Measurements from ENCODE around the gene SLC13A3.

SLC13A3 gene

GRCh38 chr20:46652699-46653098 lies 1.4 kb upstream of the SLC13A3 start:
- DNase-seq (ENCODE audit: low read depth) = no peak

DNA sequence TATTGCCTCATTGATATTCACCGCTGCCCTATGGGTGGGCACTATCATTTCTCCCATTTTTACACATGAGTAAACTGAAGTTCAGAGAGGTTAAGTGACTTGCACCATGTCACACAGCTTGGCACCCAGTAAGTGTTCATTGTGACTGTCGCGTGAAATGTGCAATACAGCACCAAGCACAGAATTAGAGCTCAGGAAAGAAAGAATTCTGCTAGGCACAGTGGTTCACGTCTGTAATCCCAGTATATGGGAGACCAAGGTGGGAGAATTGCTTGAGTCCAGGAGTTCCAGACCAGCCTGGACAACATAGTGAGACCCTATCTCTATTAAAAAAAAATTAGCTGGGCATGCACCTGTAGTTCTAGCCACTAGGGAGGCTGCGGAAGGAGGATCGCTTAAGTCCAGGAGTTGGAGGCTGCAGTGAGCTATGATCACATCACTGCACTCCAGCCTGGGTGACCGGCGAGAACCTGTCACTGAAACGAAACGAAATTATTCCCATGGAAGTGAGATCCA lies 626 bp downstream of the SLC13A3 start:
- DNase-seq (ENCODE audit: low read depth) = no peak

GRCh38 chr20:46649965-46650542 lies 1.2 kb downstream of the SLC13A3 start:
- no peak for DNase-seq (ENCODE audit: low read depth)

- no peak for DNase-seq (ENCODE audit: low read depth)
These were observed 1.7 kb downstream of the SLC13A3 start for GRCh38 chr20:46649650-46649949.

DNA sequence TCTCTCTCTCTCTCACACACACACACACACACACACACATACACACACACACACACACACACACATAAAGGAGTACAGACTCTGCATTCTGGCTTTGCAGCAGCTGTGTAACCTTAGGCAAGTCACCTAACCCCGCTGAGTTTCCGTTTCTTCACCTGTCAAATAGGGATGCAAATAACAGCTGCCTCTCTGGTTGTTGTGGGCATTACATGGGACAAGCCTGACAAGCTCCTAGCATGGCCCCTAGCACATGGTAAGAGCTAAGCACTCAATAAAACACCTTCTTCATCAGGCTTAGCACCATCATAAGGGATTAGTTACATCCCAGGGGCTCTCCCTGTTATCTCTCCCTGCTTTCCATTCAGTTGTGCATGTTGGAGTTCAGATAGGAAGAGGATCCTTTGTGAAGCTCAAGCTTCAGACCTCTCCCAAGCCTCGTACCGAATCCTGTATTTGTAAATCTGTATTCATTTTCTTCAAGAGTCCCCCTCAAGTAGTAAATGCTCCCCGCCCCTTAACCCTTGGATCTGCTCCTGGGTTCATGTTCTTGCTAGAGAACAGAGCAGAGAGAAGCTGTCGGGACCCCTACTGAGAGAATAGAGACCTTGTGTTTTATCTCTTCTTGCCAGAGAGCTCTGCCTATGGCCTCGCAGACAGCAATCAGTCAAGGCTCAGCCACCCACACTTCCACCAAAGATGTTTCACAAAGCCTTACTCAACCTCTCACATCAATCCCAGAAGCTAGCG lies 2.2 kb downstream of the SLC13A3 start:
- DNase-seq (ENCODE audit: low read depth) = no peak

DNA sequence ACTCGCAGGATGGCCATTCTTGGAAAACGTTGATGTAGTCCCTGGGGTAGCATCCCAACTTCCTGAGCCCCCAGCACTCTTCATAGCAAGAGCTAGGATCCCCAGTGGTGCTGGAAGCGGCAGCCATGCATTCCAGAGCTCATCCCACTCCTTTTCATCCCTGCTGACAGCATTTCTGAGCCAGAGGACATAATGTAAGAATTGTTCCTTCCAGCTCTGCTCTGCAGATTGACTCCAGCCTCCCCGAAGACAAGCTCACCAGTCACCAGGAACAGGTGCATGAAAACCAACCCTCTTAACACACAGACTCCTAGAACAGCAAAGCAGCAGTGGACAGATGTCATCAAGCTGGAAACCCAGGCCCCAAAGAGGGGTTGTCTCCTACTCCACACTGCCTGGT lies 3.8 kb downstream of the SLC13A3 start:
- DNase-seq (ENCODE audit: low read depth) = no peak

DNA sequence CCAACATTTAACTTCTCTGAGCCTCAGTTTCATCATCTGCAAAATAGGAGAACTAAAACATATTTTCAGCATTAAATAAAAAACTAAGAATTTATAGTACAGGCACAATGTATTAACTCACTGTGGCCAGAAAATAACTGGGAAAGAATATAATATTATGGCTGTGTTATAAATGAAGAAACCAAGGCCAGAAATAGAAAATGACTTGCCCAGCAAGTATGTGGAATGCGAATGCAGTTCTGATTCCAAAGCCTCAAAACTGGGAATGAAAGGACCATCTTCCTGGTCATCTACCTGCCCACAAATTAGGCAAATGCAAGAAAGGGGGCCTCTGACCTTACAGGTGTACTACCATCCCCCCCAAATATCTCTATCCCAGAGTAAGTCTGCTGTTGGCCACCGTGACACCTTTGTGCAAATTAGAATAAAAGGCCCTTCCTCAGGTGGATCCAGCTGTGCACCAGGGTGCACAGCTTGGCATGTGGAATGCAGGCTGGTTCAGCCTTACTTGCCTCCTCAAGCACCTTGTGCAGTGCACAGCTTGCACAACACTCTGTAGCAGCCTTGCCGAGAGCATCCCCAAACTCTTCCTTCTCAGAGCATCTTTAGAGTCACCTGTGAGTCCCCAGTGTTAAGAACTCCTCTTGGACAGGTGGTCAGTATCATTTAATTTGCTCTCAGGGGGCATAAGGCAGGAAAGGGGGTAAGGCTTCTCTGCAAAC lies 4.4 kb downstream of the SLC13A3 start:
- no peak for DNase-seq (ENCODE audit: low read depth)

DNA sequence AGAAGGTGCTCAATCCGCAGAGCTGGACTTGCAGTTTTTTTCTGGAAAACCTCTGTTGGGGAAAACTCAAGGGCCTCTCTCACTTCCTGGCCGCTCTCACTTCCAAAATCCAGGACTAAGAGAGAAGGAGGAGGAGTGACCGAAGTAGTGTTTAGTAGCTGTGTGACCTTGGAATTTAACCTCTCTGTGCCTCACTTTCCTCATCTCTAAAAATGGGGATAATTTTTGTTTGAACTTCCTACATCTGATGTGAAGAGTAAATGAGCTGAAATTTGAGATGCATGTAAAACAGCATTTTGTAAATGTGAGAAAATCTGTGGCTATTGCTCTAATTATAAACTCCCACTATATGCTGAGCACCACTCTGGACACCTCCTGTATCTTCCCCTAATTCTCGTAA lies 5.1 kb downstream of the SLC13A3 start:
- DNase-seq (ENCODE audit: low read depth) = no peak

DNA sequence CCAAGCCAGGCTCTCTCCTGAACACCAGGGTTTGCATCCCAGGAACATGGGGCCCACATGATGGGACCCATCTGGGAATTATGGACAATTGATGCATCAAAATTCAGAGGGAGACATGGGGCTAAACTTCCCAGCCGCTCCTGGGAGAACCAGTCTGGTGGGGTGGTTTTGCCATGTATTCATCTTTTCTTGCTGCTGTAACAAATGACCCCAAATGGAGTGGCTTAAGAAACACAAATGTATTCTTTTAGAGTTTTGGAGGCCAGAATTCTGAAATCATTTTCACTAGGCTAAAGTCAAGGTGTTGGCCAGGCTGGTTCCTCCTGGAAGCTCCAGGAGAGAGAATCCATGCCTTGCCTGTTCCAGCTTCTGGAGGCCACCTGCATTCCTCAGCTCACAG lies 6.5 kb downstream of the SLC13A3 start:
- DNase-seq (ENCODE audit: low read depth) = no peak

- DNase-seq (ENCODE audit: low read depth) = no peak
These were observed 7.1 kb downstream of the SLC13A3 start for GRCh38 chr20:46644160-46644559.

DNA sequence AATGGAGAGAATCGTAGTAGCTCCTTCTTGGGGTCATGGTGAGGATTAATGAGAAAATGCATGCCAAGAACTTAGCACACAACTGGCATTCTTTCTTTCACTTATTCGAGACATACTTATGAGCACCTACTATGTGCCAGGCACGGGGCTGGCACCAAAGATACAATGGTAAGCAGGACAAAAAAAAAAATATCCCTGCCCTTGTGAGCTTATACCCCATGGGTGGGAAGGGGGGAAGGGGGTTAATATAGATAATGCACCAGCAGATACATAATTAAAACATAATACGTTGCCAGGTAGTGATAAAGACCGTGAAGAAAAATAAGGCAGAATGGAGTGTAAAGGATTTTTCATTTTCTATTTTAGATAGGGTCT lies 8.3 kb downstream of the SLC13A3 start:
- no peak for DNase-seq (ENCODE audit: low read depth)

DNA sequence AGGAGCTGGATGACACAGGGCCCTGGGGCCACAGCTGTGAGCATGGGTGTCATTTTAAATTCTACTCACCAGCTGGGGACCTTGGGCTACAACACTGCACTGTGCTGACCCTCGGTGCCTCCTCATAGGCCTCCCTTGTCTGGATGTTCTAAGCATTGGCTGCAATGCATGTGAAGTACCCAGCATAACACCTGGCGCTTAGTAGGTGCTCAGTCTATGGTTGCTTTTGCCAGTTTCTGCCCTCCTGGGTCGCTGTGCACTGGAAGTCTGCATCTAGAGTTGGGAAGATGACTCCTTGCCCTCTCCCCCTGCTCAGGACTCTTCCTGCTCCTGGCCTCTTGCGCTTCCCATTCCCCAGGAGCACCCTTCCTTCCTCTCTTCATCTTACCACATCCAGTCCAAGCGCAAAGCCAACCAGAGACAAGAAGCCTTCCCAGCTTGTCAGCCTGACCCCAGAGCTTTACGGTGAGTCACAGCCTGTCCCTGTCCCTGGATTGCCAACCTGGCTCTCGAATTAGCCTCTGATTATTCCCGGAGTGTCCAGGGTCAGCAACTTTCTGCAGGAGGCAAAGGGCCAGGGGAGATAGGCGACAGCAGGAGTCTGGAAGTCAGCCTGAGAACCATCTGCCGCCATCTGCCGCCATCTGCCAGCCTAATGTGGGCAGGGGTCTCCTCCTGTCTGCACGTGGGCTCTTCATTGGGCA lies 8.8 kb downstream of the SLC13A3 start:
- no peak for DNase-seq (ENCODE audit: low read depth)

DNA sequence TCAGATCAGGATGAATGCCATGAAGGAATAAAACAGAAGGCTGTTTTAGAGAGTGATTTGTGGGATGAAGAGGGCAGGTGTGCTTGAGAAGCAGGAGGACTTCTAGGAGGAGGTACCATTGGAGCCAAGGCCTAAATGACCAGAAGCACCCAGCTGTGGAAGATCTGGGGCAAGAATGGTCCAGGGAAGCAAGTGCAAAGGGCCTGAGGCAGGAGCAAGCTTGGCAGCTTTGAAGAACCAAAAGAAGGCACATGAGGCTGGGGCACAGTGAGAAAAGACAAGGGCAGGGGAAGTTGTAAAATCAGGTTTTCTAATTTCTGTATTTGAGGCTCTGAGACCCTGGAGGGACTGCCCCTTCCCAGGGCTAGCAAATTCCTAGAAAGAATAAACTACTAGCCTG lies 9.8 kb downstream of the SLC13A3 start:
- no peak for DNase-seq (ENCODE audit: low read depth)

DNA sequence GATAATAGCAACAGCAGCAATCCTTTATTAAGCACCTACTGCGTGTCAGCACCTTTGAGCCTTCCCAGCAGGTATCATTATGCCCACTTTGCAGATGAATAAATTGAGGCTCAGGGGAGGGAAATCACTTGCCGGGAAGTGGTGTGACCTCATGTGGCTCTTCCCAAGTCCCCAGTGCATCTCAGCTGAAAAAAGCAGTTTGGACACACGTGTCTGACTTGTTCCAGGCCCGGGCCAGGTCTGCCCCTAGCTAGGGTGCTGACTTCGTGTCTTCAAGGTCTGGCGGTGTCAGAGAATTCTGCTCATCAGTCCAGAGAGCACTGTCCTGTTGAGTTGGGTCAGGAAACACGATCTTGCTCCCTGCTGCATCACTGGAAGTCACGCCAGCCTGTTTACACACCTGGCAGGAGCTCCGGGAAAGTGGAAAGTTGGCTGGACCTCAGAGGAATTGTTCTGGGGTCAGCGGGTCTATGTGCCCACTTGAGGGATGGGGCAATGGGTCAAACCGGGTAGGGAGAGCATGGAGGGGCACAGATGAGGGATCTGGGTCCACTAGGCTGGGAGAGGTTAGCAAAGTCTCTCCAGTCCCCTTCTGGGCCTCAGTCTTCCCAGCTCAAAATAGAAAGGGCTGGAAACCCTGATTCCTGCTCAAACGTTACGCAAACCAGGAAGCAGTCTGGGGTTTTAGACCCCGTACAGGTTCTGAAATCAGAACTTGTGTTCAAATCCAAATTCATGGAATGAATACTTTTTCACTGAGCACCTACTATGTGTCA lies 10.5 kb downstream of the SLC13A3 start:
- DNase-seq (ENCODE audit: low read depth) = no peak

GRCh38 chr20:46640044-46640443 lies 11.2 kb downstream of the SLC13A3 start:
- no peak for DNase-seq (ENCODE audit: low read depth)

DNA sequence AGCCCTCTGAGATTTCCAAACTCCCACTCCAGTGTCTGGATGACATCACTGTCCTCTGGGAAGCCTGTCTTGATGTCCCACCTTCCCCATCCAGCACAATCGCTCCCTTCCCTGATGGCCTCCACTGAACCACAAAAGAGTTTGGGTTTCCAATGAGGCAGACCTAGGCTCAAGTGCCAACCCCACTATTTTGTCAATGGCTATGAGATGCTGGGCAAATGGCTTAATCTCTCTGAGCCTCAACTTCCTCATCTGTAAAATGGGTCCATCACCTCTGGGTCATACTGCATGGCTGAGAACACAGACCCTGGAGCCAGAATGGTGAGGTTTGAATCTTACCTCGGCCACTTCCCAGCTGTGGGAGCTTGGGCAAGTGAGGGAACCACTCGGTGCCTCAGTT lies 11.7 kb downstream of the SLC13A3 start:
- DNase-seq (ENCODE audit: low read depth) = no peak

GRCh38 chr20:46638898-46639274 lies 12.4 kb downstream of the SLC13A3 start:
- no peak for DNase-seq (ENCODE audit: low read depth)

DNA sequence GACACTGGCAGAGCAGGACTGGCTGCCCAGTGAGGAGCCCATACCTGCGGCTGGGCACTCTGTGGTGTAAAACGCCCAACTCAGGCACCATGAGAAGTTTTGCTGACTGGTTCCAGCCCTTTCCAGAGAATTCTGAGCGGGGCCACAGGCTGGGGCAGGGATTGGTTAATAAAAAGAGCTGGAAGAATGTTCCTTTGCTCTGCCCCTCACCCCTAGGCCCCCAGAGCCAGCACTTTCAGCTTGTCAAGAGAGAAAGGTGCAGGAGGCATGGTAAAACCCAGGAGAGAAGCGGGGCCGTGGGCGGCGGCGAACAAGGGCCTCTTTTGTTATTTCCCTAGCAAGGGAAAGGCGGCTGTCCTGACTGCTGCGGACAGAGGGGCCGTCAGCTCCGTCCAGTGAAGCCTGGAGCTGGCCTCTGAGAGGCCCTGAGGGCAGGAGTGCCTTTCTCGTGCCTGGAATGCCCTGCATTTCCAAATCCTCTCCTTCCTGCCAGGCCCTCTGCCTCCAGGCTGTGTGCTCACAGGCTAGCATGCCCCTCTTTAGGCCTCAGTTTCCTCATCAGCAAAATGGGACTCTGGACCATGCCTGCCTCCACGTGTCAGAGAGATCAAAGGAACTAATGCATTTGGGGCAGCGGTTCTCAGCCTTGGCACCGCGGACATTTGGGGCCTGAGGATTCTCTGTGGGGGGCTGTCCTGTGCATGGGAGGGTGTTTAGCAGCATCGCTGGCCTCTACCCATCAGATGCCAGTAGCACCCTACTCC lies 12.9 kb downstream of the SLC13A3 start:
- no peak for DNase-seq (ENCODE audit: low read depth)

DNA sequence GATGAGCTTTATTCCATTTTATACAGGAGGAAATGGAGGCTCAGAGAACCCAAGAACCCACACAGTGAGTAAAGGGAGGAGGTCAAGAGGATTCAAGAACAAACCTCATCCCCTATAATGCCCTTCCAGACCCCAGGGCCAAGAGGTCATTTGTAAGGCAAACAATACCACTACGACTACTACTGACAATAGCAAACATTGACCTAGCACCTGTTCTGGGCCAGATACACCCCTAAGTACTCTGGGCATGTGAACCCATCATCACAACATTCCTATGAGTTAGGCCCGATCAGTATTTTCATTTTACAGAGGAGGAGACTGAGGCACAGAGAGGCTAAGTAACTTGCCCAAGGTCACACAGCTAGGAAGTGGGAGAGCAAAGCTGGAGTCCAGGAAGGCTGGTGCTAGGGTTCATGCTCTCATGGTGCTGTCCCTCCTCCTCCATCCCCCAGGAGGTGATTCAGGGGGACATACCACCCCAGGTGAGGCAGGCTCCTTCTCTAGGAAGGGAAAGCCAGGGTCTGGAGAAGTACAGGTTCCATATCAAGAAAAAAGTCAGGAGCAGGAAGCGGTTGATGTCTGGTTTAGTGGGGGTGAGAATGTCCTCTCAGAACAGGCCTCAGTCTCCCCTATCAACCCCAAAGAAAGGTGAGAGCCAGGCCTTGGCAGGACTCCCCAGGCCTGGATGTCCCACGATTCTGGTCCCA lies 13.7 kb downstream of the SLC13A3 start:
- no peak for DNase-seq (ENCODE audit: low read depth)

- DNase-seq (ENCODE audit: low read depth) = no peak
These were observed 14.2 kb downstream of the SLC13A3 start for GRCh38 chr20:46637020-46637419.

- DNase-seq (ENCODE audit: low read depth) = no peak
These were observed 14.7 kb downstream of the SLC13A3 start for GRCh38 chr20:46636514-46636913.

Data from stimulated activated CD4-positive, alpha-beta T cell treated with anti-CD3 and anti-CD28 coated beads, Interleukin-2, amount 100 ng/mL, for 4 hours (primary cell).